Fibroblast of villous mesenchyme (primary cell): Measurements from ENCODE around the gene HAP1. TPM values are rescaled to one million over a fixed set of nuclear protein-coding genes. Genes with fewer than 3 reads are reported as not detected.

ENCODE experiments used
- DNase-seq: peaks from one replicate; pipeline ENCODE4 v3.0.0-alpha.2; 2010; ENCODE audit warnings: low read depth
- H3K4me3 ChIP-seq: 2 replicates; pipeline ENCODE4 v1.5.1; 2011; ENCODE audit warnings: low read depth, mild to moderate bottlenecking, low read length
- CTCF ChIP-seq: IDR thresholded peaks from 2 replicates; pipeline ENCODE4 v1.5.1; 2012; ENCODE audit warnings: low read depth, mild to moderate bottlenecking, low read length; ENCODE audit not compliant: insufficient read depth
- total RNA-seq: library from RNA; depleted of rRNA; stranded (reverse); fragments of >200 nt; gene quantifications from 2 replicates; pipeline ENCODE4 v1.2.3, GENCODE V29; 2012

HAP1 gene
- total RNA-seq, 1 donor: under 0.01 TPM

- DNase-seq: no peak
- no peak overlapping the region for H3K4me3 ChIP-seq
- TF ChIP-seq CTCF: no peak
These were observed 13.8 kb upstream of the HAP1 start for GRCh38 chr17:41748275-41748674.

GRCh38 chr17:41741709-41742108 lies 7.3 kb upstream of the HAP1 start:
- H3K4me3 ChIP-seq: no peak overlapping the region
- no peak for TF ChIP-seq CTCF
- DNase-seq: no peak

- TF ChIP-seq CTCF: no peak
- DNase-seq: no peak
- no peak overlapping the region for H3K4me3 ChIP-seq
These were observed 6.1 kb upstream of the HAP1 start for GRCh38 chr17:41740506-41740905.

GRCh38 chr17:41739661-41740352 lies 5.4 kb upstream of the HAP1 start:
- DNase-seq: peak; percentile 30
- TF ChIP-seq CTCF: no peak
- no peak overlapping the region for H3K4me3 ChIP-seq

GRCh38 chr17:41738801-41739112 lies 4.3 kb upstream of the HAP1 start:
- no peak for TF ChIP-seq CTCF

GRCh38 chr17:41738077-41738800 lies 3.8 kb upstream of the HAP1 start:
- DNase-seq: peak; percentile 74
- no peak overlapping the region for H3K4me3 ChIP-seq
- TF ChIP-seq CTCF: peak; percentile 96

More at GRCh38 chr17:41738801-41739112, 4.3 kb upstream of the HAP1 start:
- H3K4me3 ChIP-seq: no peak overlapping the region
- no peak for DNase-seq
